ENCODE measurements around the gene TRIP11.

GRCh38 chr14:92021523-92021922, 18.3 kb downstream of the TRIP11 start:
- TF ChIP-seq CTCF (IDR thresholded peaks at IDR 0.05; ENCODE audit: poor library complexity) (no peak), EZH2 (IDR thresholded peaks at IDR 0.05; ENCODE audit: borderline replicate concordance) (no peak)

Measured in hepatocyte (in vitro differentiated cells).